ENCODE data around the gene SEPHS2. TPM values are rescaled to one million over a fixed set of nuclear protein-coding genes. Genes with fewer than 3 reads are reported as not detected.

Gene SEPHS2, protein sequence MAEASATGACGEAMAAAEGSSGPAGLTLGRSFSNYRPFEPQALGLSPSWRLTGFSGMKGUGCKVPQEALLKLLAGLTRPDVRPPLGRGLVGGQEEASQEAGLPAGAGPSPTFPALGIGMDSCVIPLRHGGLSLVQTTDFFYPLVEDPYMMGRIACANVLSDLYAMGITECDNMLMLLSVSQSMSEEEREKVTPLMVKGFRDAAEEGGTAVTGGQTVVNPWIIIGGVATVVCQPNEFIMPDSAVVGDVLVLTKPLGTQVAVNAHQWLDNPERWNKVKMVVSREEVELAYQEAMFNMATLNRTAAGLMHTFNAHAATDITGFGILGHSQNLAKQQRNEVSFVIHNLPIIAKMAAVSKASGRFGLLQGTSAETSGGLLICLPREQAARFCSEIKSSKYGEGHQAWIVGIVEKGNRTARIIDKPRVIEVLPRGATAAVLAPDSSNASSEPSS
- total RNA-seq (10 to 100 TPM; 34.8 to 41.1 (median 36.4) TPM), polyA plus RNA-seq (29.4 TPM)
- long read RNA-seq, donor 1, transcript SEPHS2-201 (1 exons, 2,551 nt): major isoform, 216 of 217 reads
- long read RNA-seq, donor 1, partial matches to known transcripts: 0 of 217 reads
- long read RNA-seq, donor 1, other reads (novel, unspliced or antisense): 1 of 217 reads
- long read RNA-seq, donor 2, transcript SEPHS2-201 (1 exons, 2,551 nt): major isoform, 66 of 66 reads
- long read RNA-seq, donor 2, partial matches to known transcripts: 0 of 66 reads
- long read RNA-seq, donor 2, other reads (novel, unspliced or antisense): 0 of 66 reads
- long read RNA-seq, donor 3, transcript SEPHS2-201 (1 exons, 2,551 nt): major isoform, 242 of 242 reads
- long read RNA-seq, donor 3, partial matches to known transcripts: 0 of 242 reads
- long read RNA-seq, donor 3, other reads (novel, unspliced or antisense): 0 of 242 reads
- long read RNA-seq, donor 4, transcript SEPHS2-201 (1 exons, 2,551 nt): major isoform, 63 of 63 reads
- long read RNA-seq, donor 4, partial matches to known transcripts: 0 of 63 reads
- long read RNA-seq, donor 4, other reads (novel, unspliced or antisense): 0 of 63 reads

GRCh38 chr16:30445408-30446202 lies at the start of gene SEPHS2:
Gene SEPHS2 (minus strand): TSS chr16:30445874. CDS start chr16:30445727, 147 bp downstream.
- ATAC-seq: peak; percentile 97
- Histone ChIP-seq H3K4me3 (ENCODE audit: low read length) (peak within 1 kb of the TSS; percentile 93), H3K4me1 (ENCODE audit: control insufficient read depth, insufficient read depth, low read length) (peaks cover 2% of the 10 kb centered on the region), H3K27ac (ENCODE audit: low read length) (peak within 1 kb of the TSS; percentile 93), H3K9me3 (ENCODE audit: control insufficient read depth, low read length) (no peaks in the 10 kb centered on the region), H3K27me3 (ENCODE audit: control insufficient read depth, insufficient read depth) (no peaks in the 10 kb centered on the region)
- WGBS: under 1% methylated on average over 59 of the region's 59 CpGs
- intact Hi-C loops (cut with DNase I): loop anchor here (10.0 kb wide), 4 partner anchors 79 to 169 kb away; partner anchors contain the start of genes ZNF689 (in 1 of the 4), ZNF747 (in 1 of the 4) and ZNF768 (in 1 of the 4)
- DNase-seq: peak; percentile 97 to 100 (median 99)

DNA sequence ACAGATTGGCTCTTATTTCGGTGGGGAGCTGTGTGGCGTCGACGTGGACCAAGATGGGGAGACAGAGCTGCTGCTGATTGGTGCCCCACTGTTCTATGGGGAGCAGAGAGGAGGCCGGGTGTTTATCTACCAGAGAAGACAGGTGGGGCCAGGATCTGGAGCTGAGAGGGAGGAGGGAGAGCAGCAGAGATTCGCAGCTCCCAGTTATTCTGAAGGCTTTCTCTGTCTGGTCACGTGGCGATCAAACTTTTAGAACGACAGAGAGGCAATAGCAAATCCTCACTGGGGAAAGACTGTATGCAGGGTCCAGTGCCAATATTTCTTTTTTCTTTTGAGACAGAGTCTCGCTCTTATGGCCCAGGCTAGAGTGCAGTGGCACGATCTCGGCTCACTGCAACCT lies 49.0 kb upstream of the SEPHS2 start:
- no peaks in the 10 kb centered on the region for H3K9me3 ChIP-seq (ENCODE audit: control insufficient read depth, low read length)
- ATAC-seq (no peak), DNase-seq (no peak)
- intact Hi-C loops (cut with DNase I): no loop called here
- H3K4me3 ChIP-seq (ENCODE audit: low read length): no peak overlapping the region
- H3K4me1 ChIP-seq (ENCODE audit: control insufficient read depth, insufficient read depth, low read length): no peaks in the 10 kb centered on the region
- no peaks in the 10 kb centered on the region for H3K27me3 ChIP-seq (ENCODE audit: control insufficient read depth, insufficient read depth)
- H3K27ac ChIP-seq (ENCODE audit: low read length): no peak overlapping the region
- 63% methylated on average over 12 of the region's 12 CpGs for WGBS

GRCh38 chr16:30493941-30494488 lies 48.3 kb upstream of the SEPHS2 start:
- no peak for DNase-seq
- Histone ChIP-seq H3K27me3 (ENCODE audit: control insufficient read depth, insufficient read depth) (no peaks in the 10 kb centered on the region), H3K27ac (ENCODE audit: low read length) (no peak overlapping the region), H3K4me1 (ENCODE audit: control insufficient read depth, insufficient read depth, low read length) (no peaks in the 10 kb centered on the region), H3K9me3 (ENCODE audit: control insufficient read depth, low read length) (no peaks in the 10 kb centered on the region), H3K4me3 (ENCODE audit: low read length) (no peak overlapping the region)
- WGBS: 75% methylated on average over 11 of the region's 11 CpGs
- intact Hi-C loops (cut with DNase I): no loop called here
- no peak for ATAC-seq

DNA sequence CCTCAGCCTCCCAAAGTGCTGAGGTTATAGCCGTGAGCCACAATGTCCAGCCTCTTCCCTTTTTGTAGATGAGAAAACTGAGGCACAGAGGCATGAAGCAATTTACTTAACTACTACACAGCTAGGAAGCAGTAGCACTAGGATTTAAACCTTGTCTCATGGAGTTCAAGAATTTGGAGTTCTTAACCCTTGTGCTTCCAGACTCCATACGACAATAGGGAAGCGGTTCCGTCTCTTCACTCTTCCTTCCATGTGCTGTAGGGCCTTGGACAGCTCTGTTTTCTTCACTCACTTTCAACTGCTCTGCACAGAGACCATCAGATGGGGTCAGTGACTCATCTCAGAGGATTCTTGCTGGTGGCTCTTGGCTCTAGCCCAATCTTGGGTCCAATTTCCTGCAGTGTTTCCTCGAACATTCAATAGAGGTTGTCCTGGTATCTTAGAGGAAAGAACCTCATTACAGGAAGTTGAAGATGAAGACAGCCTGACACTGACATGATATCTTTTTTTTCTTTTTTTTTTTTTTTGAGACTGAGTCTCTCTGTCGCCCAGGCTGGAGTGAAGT lies 46.2 kb upstream of the SEPHS2 start:
- no peak overlapping the region for H3K4me3 ChIP-seq (ENCODE audit: low read length)
- WGBS: 29% methylated on average over 6 of the region's 6 CpGs
- peak; percentile 58 to 68 for ATAC-seq
- H3K27ac ChIP-seq (ENCODE audit: low read length): no peak overlapping the region
- H3K27me3 ChIP-seq (ENCODE audit: control insufficient read depth, insufficient read depth): no peaks in the 10 kb centered on the region
- peak in 1 of 3 donors; percentile 22 for DNase-seq
- intact Hi-C loops (cut with DNase I): no loop called here
- no peaks in the 10 kb centered on the region for H3K4me1 ChIP-seq (ENCODE audit: control insufficient read depth, insufficient read depth, low read length)
- no peaks in the 10 kb centered on the region for H3K9me3 ChIP-seq (ENCODE audit: control insufficient read depth, low read length)

DNA sequence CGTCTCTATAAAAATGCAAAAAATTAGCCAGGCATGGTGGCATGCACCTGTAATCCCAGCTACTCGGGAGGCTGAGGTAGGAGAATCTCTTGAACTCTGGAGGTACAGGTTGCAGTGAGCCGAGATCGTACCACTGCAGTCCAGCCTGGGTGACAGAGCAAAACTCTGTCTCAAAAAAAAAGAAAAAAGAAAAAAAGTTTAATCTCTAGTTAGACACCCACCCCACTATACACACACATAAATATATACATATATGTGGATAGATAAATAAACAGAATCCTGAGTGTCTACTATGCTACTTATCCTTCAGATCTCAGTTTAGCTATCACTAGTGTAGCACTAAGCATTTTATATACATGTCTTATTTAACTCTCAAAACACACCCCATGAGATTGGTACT lies 45.6 kb upstream of the SEPHS2 start:
- H3K27ac ChIP-seq (ENCODE audit: low read length): no peak overlapping the region
- no peak for DNase-seq
- H3K4me3 ChIP-seq (ENCODE audit: low read length): no peak overlapping the region
- WGBS: 90% methylated on average over 4 of the region's 4 CpGs
- H3K4me1 ChIP-seq (ENCODE audit: control insufficient read depth, insufficient read depth, low read length): no peaks in the 10 kb centered on the region
- no peaks in the 10 kb centered on the region for H3K27me3 ChIP-seq (ENCODE audit: control insufficient read depth, insufficient read depth)
- no peaks in the 10 kb centered on the region for H3K9me3 ChIP-seq (ENCODE audit: control insufficient read depth, low read length)
- intact Hi-C loops (cut with DNase I): no loop called here
- no peak for ATAC-seq

DNA sequence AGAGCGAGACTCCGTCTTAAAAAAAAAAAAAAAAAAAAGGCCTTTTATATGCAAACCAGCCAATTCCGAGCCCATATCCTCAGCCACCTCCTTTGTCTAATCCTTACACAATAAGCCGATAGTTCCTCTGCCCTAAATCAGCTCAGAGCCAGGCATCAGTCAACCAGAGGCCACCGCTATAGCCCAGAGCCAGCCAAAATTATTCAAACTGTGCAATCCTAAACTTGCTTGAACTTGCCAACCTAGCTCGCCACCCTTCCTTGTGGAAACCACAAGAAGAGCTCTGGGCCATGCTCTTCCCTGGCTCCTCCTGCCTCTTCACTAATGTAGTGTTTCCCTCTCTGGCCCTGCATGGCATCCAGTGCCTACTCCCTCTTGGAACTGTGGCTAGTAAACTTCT lies 44.5 kb upstream of the SEPHS2 start:
- ATAC-seq (no peak), DNase-seq (no peak)
- WGBS: 75% methylated on average over 6 of the region's 6 CpGs
- Histone ChIP-seq H3K27me3 (ENCODE audit: control insufficient read depth, insufficient read depth) (no peaks in the 10 kb centered on the region), H3K9me3 (ENCODE audit: control insufficient read depth, low read length) (no peaks in the 10 kb centered on the region), H3K27ac (ENCODE audit: low read length) (no peak overlapping the region), H3K4me3 (ENCODE audit: low read length) (no peak overlapping the region), H3K4me1 (ENCODE audit: control insufficient read depth, insufficient read depth, low read length) (no peaks in the 10 kb centered on the region)
- intact Hi-C loops (cut with DNase I): no loop called here

- intact Hi-C loops (cut with DNase I): no loop called here
- Histone ChIP-seq H3K4me1 (ENCODE audit: control insufficient read depth, insufficient read depth, low read length) (no peaks in the 10 kb centered on the region), H3K27me3 (ENCODE audit: control insufficient read depth, insufficient read depth) (no peaks in the 10 kb centered on the region), H3K9me3 (ENCODE audit: control insufficient read depth, low read length) (no peaks in the 10 kb centered on the region), H3K27ac (ENCODE audit: low read length) (no peak overlapping the region), H3K4me3 (ENCODE audit: low read length) (no peak overlapping the region)
- WGBS: 66% methylated on average over 11 of the region's 11 CpGs
- ATAC-seq: no peak
- DNase-seq: no peak
Measured at GRCh38 chr16:30488764-30489605, 43.3 kb upstream of the SEPHS2 start.

GRCh38 chr16:30485818-30486436 lies 40.3 kb upstream of the SEPHS2 start:
- no peaks in the 10 kb centered on the region for H3K9me3 ChIP-seq (ENCODE audit: control insufficient read depth, low read length)
- intact Hi-C loops (cut with DNase I): no loop called here
- no peak overlapping the region for H3K27ac ChIP-seq (ENCODE audit: low read length)
- WGBS: 88% methylated on average over 7 of the region's 7 CpGs
- ATAC-seq: no peak
- H3K4me1 ChIP-seq (ENCODE audit: control insufficient read depth, insufficient read depth, low read length): no peaks in the 10 kb centered on the region
- H3K27me3 ChIP-seq (ENCODE audit: control insufficient read depth, insufficient read depth): no peaks in the 10 kb centered on the region
- H3K4me3 ChIP-seq (ENCODE audit: low read length): no peak overlapping the region
- no peak for DNase-seq

DNA sequence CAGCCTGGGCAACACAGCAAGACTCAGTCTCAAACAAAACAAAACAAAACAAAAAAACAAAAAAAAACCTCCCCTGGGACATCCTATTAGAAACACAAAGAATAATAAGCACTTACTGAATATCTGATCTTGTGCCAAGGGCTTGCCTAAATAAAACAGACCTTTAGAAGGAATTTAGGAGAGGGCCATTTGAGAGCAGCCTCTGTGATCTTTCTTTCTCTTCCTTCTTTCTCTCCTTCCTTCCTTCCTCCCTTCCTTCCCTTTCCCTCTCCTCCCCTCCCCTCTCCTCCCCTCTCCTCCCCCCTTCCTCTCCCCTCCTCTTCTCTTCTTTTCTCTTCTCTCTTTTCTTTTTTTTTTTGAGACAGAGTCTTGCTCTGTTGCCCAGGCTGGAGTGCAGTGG lies 39.2 kb upstream of the SEPHS2 start:
- Histone ChIP-seq H3K27me3 (ENCODE audit: control insufficient read depth, insufficient read depth) (no peaks in the 10 kb centered on the region), H3K4me1 (ENCODE audit: control insufficient read depth, insufficient read depth, low read length) (no peaks in the 10 kb centered on the region), H3K4me3 (ENCODE audit: low read length) (no peak overlapping the region), H3K9me3 (ENCODE audit: control insufficient read depth, low read length) (no peaks in the 10 kb centered on the region), H3K27ac (ENCODE audit: low read length) (no peak overlapping the region)
- DNase-seq (no peak), ATAC-seq (no peak)
- intact Hi-C loops (cut with DNase I): no loop called here
